Measurements from ENCODE around the gene ZNF91.

- TF ChIP-seq CTCF (conservative IDR thresholded peaks at IDR 0.05) (no peak), EZH2 (IDR thresholded peaks at IDR 0.05; ENCODE audit: low read depth) (no peak)
Observed at GRCh38 chr19:23305555-23305954, 89.7 kb downstream of the ZNF91 start.
